HS-5 (cell line): ENCODE results near the gene SLC39A7.

Experiments
- DNase-seq: peaks from one replicate; pipeline ENCODE4 v3.0.0-alpha.2; 2012; ENCODE audit warnings: low read depth

SLC39A7 gene

DNA sequence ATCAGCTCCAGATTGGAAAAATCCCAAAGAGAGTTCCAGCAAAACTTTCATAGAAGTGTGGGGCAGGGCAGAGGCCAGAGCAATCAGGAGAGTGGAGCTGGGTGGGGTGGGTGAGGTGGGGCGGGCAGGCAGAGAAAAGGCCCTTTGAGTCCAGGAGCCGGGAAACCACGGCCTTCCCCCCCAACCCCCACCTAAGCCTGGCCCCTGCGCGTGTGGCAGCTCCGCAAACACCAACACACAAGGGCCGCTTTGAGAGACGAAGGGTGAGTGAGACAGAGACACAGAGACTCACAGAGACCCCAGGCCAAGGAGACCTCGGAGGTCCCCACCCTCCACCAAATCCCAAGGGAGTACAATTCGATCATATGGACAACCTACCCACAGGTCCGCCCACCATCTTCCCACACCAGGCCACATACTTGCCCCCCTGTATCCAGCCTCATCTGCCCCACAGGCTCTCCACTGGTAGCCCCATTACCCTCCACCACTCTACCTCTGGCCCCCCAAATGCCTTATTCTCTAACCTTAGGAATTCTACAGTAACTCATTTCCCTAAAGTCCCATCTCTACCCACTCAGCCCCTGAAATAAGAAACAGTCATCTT lies 10.1 kb upstream of the SLC39A7 start:
- no peak for DNase-seq

DNA sequence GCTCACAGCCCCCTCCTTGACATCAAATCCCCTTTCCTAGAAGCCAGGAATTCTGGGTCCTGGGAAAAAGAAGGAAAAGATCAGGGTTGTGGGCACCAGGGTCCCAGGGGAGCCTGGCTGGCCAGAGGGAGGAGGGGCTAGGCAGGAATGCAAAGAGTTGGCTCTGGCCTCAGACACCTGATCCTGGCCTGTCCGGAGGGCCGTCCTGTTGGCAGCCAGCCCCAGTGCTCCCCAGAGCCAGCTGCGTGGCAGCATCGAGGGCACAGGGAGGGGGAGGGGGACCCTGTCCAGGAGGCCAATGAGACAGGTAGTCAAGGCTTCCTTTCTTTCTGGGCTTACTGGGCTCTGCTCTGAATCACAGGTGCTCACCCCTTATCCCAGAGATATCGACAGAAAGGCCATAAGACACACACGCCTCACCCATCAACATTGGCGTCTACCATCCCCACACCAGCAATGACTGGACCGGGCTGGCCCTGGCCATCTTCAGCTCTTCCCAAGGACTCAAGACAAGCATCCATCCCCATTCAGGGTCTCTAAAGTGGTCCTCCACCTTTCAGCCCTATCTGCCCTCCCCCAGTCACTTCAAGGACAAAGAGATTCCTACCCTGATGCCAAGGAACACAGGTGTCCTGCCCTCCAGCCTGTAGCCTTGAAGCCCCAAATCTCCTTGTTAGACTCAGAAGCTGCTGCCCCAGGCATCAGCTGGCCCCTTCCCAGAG lies 9.1 kb upstream of the SLC39A7 start:
- DNase-seq: no peak

DNA sequence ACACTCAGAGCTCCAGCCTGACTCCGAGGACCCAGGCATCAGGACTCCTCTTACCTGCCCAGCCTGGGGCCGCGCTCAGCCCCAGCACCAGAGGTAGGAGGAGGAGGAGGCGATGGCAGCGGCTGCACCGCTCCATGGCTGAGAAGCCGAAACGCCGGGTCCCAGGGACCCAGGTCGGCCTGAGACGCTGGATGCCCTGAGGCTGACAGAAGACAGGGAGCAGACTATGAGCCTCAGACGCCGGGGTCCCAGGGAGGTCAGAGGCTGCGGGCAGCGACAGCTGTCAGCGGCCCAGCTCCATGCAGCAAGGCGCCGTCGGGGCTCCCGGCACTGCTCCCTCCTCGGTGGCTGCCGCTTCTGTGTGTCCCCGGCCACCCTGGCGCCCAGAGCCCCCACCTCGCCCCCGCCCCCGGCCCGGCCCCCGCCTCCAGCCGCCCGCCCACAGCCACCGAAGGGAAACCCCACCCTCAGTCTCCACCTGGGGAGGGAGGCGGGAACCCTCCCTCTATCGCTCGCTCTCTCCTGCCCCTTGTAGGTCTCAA lies 8.5 kb upstream of the SLC39A7 start, which contains the start of gene COL11A2:
TSS of gene COL11A2 (minus strand) at position 363 of the 542 bp plus-strand sequence. CDS start at position 136, 227 bp downstream.
- DNase-seq: no peak

DNA sequence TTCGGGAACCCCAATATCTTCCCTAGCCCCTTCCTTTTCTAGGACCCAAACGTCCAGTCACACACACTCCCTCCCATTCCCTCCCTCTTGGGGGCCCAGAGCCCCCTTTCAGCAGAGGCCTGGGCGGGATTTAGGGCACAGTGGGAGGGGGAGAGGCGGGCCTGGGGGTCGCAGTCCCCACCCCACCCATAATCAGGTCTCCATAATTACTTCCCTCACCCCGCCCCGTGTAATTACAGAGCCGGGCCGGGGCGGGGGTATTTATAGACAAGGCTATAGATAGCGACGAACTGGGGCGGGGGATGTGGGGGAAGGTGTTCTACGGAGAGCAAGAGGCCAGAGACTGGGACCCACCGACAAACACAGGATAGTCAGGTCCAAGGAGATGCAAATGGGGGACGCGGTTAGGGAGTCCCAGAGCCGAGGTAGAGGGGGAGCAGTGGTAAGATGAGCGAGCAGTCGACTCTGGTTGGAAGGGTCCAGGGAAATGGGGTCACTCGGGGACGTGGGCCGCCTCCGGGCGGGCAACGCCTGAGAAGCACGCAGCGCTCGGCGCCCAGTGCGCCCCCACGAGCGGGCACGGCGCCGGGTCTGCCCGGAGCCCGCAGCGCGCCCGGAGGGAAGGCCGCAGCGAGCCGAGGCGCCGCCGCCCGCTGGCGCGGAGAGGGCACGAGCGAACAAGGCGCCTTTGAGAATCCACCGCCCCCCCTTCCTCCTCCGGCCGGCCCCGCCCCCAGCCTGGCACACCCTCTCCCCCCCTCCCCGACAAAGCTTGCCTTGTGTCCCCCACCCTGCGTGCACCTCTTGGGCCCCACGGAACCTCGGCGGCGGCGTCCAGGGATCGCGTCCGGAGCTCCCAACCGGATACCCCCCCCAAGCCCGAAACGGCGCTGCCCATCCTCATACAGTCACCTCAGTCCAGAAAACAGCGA lies 7.7 kb upstream of the SLC39A7 start:
- no peak for DNase-seq

DNA sequence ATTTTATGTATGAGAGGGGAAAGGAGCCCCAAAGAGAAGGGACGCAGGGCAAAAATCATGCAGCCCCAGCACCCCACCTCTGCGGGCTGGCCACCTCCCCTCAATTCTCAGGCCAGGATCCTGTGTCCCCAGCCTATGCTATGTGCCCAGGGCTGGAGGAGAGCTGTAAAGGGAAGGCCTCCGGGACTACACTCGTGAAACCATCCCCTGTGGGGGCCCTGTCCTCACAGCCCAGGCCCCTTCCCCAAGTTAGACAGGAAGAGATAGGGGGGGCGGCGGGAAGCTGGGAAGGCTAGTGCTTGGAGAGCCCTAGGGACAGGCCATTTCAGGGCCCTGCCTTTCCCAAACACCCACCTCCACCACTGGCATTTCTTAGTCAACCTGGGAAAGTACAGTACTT lies 7.0 kb upstream of the SLC39A7 start:
- no peak for DNase-seq

DNA sequence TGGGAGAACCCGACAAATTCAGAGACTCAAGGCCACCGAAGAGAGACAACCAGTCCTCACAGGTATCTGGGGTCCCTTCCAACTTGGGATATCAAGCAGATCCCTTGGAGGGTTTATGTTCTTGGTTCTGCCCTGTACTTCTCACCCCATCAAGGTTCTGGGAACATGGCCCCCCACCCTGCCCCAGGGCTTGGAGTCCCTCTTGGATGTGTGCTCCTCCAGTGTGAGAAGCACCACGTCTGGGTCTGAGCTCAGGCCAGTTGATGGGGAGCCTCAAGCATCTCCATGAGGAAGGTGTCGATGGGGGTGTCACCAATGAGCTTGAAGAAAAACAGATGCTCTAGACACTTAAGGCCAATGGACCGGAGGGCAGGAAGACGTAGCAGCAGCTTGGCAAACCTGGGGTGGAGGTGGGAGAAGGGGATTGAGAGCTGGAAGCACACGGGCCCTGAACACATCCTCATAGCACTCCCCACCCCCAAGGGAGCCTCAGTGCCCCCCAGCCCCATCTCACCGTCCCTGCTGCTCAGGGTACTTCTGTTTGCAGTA lies 6.2 kb upstream of the SLC39A7 start:
- DNase-seq: no peak

DNA sequence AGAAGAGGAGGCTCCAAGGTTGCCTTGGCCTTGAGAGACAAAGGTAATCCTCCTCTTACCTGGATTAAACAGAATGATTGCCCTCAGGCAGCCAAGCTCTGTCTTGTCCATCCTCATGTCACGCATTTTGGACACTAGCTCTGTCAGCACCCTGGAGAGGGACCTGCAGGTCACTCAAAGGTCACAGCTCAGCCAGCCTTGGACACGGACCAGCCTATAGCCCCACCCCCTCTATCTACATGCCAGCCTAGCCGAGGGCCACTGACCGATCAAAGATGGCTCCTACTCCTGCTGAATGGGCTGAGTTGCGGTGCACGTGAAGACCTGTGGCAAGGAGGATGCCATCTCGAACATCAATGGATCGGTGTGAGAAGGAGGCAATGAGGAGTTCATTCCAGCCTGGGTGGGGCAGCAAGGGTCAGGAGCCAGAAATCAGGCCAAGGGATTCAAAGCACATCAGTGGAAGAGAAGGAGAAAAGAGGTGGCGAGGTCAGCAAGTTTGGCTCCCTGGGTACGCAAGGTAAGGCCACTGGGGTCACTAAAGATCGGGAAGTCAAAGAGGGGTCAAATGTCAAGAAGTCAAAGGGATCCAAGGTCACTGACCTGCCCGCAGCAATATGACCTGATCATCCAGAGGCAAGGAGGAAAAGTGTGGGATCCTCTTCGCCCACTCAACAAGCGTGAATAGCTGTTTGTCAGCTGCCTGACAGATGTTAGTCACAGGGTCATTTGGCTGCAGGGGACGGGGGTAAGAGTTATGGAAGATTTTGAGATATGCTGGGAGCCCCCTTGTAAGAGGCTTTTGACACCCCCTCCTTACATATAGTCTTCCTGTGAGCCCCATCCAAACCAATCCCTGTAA lies 5.1 kb upstream of the SLC39A7 start:
- no peak for DNase-seq

DNA sequence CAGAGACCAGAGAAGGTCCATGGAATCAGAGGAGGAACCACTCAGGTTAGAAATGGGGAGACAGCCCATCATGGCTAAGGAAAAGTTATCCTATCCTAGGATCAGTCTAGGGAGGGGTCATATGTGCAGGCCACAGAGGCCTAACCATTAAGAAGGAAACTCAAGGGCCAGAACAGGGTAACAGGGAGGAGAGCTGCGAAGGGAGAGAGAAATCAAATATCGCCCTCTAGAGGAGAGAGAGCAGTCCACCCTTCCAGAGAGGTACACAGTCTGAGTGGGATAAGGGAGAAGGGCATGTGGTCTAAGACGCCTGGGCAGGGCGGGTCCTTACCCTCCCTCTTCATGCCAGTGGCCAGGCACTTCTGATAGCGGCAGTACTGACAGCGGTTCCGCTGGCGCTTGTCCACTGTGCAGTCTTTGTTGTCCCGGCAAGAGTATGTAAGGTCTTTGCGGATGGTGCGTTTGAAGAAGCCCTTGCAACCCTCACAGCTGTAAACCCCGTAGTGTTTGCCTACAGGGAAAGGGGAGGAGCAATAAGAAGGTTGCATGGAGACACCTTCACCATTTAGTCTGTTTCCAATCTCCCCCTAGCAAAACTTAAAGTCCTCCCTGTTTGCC lies 3.1 kb upstream of the SLC39A7 start:
- DNase-seq: no peak

DNA sequence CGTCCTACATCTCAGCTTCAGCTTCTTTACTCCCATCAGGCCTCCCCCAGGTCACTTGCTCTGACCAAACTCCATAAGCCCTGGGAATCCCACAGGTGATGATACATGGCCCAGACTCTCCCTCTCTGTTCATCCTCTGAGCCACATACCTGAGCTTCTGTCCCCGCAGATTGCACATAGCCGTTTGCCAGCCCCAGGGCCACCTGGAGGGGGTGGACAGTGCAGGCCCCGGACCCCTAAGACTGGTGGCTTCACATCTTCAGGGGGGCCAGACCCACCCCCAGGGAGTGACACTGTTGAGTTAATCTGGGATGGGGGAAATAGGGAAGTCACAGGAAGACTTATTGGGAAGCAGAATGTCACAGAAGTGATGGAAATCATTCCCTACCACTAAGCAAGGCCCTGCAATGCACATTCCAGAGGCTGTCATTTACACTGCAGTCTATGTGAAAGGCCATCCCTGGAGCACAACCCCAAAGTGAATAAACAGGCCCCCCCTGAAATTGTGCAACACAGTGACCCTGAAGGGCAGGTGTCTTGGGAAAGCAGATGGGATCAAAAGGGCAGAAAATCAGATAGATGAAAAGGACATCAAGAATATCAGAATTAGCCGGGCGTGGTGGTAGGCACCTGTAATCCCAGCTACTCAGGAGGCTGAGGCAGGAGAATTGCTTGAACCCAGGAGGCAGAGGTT lies 2.4 kb upstream of the SLC39A7 start:
- no peak for DNase-seq

DNA sequence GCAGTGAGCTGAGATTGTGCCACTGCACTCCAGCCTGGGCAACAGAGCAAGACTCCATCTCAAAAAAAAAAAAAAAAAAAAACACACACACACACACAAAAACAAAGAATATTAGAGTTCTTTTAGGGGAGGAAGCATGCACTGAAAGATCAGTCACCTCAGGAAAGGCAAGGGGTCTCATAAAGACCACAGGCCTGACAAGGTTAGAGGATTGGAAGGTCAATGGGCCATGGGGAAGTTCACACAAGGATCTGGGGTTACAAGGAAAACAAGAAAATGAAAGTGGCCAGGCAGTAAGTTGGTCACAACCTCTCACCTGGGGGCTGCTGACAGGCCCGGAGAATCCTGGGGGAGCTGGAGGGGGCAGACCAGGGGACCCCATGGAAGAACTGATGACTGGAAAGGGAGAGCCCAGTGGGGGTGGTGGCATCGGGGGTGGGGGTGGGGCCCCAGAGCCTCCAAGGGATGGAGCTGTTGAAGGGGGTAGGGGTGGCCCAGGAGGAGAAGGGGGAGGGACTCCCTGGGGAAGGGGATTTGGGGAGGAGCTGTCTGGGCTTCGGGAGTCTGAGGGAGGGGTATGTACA lies 1.7 kb upstream of the SLC39A7 start:
- DNase-seq: no peak

DNA sequence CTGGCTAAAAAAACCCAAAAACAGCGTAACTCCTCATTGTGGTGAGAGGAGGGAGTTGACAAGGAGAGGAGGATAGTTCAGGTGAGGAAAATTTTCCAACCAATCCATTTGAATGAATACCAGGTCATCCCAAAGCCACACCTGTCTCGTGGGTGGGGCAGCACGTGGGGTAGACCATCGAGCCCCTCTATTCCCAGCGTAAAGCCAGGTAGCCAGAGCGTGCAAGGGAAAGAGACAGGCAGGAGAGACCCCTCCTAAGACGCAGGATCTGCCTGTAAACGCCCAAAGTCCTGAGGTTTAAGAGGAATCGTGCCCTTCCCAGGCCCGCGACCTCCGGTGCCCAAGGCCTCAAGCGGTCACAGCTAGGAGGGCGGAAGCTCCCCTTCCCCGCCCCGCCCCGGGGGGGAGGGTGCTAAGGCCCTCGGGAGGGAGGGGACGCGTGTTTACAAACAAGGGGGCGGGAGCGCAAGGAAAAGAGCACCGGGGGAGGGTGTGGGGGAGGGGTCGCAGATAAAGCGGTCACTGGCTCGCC lies 914 bp upstream of the SLC39A7 start:
- no peak for DNase-seq

DNA sequence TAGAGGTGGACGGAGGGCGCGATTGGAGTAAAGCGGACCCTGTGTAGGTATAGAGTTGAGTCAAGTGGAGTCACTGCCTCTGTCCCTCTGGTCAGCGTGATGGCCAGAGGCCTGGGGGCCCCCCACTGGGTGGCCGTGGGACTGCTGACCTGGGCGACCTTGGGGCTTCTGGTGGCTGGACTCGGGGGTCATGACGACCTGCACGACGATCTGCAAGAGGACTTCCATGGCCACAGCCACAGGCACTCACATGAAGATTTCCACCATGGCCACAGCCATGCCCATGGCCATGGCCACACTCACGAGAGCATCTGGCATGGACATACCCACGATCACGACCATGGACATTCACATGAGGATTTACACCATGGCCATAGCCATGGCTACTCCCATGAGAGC lies 479 bp downstream of the SLC39A7 start:
- DNase-seq: no peak

DNA sequence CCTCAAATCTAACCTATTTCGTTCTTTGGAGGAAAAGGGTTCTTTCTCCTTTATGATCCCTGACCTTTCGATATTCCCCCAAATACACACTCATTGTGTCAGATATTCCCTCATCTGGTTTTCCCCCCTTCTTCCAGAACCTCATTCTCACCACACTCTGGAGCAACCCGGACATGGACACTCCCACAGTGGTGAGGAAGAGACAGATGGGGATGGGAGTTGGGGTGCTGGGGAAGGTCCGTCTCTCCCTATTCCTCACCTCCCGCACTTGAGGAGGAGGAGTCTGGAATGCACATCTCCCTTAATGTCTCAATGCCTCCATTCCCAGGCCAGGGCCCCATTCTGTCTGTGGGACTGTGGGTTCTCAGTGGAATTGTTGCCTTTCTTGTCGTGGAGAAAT lies 1.3 kb downstream of the SLC39A7 start:
- no peak for DNase-seq

DNA sequence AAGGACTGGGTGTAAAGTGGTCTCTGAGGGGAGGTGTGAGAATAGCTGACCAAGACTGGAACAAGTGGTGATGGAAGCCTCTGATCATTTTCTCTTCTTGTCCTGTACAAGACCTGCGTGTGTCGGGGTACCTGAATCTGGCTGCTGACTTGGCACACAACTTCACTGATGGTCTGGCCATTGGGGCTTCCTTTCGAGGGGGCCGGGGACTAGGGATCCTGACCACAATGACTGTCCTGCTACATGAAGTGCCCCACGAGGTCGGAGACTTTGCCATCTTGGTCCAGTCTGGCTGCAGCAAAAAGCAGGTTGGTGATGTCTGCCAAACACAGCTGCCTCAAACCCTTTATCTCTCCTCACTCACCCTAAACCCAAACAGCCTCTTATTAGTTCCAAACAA lies 2.1 kb downstream of the SLC39A7 start:
- DNase-seq: no peak

DNA sequence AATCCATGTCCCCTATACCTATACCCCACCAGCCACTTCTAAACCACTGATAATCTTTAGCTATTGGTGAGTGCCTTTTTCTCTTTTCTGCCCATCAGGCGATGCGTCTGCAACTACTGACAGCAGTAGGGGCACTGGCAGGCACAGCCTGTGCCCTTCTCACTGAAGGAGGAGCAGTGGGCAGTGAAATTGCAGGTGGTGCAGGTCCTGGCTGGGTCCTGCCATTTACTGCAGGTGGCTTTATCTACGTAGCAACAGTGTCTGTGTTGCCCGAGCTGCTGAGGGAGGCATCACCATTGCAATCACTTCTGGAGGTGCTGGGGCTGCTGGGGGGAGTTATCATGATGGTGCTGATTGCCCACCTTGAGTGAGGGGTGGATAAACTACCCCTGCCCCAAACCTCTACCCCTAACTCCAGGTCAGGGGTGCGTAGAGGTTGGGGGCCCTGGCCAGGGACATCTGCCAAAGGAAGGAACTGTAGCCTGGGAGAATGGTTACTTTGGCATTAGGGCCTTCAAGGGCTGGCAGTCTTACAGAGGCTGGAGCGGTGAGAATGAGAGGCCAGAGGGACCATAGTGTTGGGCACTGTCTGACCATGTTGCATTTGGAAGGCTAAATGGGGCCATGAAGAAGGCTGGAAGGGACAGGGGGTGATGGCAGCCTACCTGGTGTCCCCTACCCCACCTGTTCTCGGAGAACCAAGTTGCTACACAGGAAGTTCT lies 2.9 kb downstream of the SLC39A7 start:
- no peak for DNase-seq

DNA sequence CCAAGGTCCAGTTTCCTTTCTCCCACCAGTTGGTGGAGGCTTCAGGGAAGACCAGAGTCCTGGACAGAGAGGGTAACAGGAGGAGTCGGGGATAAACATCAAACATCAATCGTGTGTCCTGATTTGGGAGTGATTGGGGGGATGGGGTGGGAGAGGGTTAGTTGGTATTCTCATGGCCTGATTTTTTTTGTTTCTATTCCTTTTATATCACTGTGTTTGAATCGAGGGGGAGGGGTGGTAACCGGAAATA lies 3.4 kb downstream of the SLC39A7 start:
- no peak for DNase-seq

DNA sequence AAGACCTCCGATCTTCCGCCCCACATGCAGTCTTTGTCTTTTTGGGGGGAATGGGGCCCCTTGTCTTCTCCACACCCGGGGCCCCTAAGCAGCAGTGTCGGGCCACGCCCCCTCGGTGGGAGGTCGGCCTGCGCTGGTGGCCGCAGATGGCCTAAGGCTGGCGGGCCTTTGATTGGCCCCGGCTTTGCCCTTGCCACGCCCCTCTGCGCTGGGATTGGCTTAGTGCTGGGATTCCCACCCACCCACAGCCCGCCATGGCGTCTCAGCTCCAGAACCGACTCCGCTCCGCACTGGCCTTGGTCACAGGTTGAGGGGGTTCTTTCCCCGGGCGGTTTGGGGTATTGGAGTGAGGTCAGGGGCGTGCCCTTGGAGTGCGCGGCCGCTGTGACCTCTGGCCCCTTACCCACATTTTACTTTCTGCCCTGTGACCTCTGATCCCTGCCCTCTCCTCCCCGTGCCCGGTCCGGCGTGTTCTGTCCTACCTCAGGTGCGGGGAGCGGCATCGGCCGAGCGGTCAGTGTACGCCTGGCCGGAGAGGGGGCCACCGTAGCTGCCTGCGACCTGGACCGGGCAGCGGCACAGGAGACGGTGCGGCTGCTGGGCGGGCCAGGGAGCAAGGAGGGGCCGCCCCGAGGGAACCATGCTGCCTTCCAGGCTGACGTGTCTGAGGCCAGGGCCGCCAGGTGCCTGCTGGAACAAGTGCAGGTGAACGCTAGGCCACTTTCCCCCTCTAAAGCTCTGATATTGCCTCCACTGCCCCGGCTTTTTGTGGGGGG lies 3.9 kb downstream of the SLC39A7 start, which contains the start of gene HSD17B8:
TSS of gene HSD17B8 (plus strand) at position 241 of the 776 bp plus-strand sequence. CDS start at position 255, 14 bp downstream.
- no peak for DNase-seq
